PC-3 (cell line): ENCODE results near the gene LGI4. TPM values are rescaled to one million over a fixed set of nuclear protein-coding genes. Genes with fewer than 3 reads are reported as not detected.
A peak's percentile ranks its signal among the peaks of the same experiment; 100 is the strongest.

Source experiments
- ATAC-seq: fragments of 200-7000 bp; cut with Tn5 transposase; 2 replicates; pipeline ENCODE4 v1.9.1; 2020; ENCODE audit warnings: mild to moderate bottlenecking, moderate library complexity
- BruUV-seq: library from RNA; stranded (reverse); fragments of 400-500 nt; replicated peaks from 2 replicates; lab custom pipeline; 2021; lab: Mats Ljungman, UMichigan
- CTCF ChIA-PET: fragments of 300-600 bp; sonication (Branson Sonifier 250); formaldehyde crosslinking; loops from one replicate; lab custom pipeline; 2022; ENCODE audit warnings: antibody characterized with exemption; lab: Charles Lee
- POLR2A ChIA-PET: fragments of 300-600 bp; sonication (Branson Sonifier 250); formaldehyde crosslinking; loops from one replicate; lab custom pipeline; 2022; ENCODE audit warnings: antibody characterized with exemption; ENCODE audit not compliant: unreplicated experiment; lab: Charles Lee
- DNase-seq: peaks from one replicate; pipeline ENCODE4 v3.0.0-alpha.2; 2015
- H2AFZ ChIP-seq: fragments of 300-600 bp; sonication (generic); 2 replicates; pipeline ENCODE4 v1.6.0; 2016; ENCODE audit warnings: antibody characterized with exemption, low read length
- H3F3A ChIP-seq: fragments of 300-600 bp; sonication (generic); one replicate; pipeline ENCODE4 v1.6.0; 2017; ENCODE audit warnings: antibody characterized with exemption, low read length, control low read depth, mild to moderate bottlenecking; ENCODE audit not compliant: unreplicated experiment
- H3K27ac ChIP-seq: fragments of 300-600 bp; sonication (generic); 2 replicates; pipeline ENCODE4 v1.5.1; 2016; ENCODE audit warnings: mild to moderate bottlenecking, low read length
- H3K27me3 ChIP-seq: fragments of 300-600 bp; sonication (generic); 2 replicates; pipeline ENCODE4 v1.6.1; 2016; ENCODE audit warnings: low read length, mixed read lengths
- H3K36me3 ChIP-seq: fragments of 300-600 bp; sonication (generic); 2 replicates; pipeline ENCODE4 v1.6.1; 2016; ENCODE audit warnings: low read depth, mixed run types, low read length, mixed read lengths
- H3K4me1 ChIP-seq: fragments of 300-600 bp; sonication (generic); 2 replicates; pipeline ENCODE4 v1.5.1; 2016; ENCODE audit warnings: low read length; ENCODE audit not compliant: insufficient read depth
- H3K4me2 ChIP-seq: fragments of 300-600 bp; sonication (generic); 2 replicates; pipeline ENCODE4 v1.6.0; 2016; ENCODE audit warnings: low read length
- H3K4me3 ChIP-seq: fragments of 300-600 bp; sonication (generic); 2 replicates; pipeline ENCODE4 v1.5.1; 2016; ENCODE audit warnings: mild to moderate bottlenecking, low read length, mixed read lengths
- H3K79me2 ChIP-seq: fragments of 300-600 bp; sonication (generic); 2 replicates; pipeline ENCODE4 v1.6.1; 2017; ENCODE audit warnings: low read length, mixed read lengths
- H3K9ac ChIP-seq: fragments of 300-600 bp; sonication (generic); 2 replicates; pipeline ENCODE4 v1.6.0; 2016; ENCODE audit warnings: mild to moderate bottlenecking, low read length
- H3K9me2 ChIP-seq: fragments of 300-600 bp; sonication (generic); replicated peaks from 2 replicates; pipeline ENCODE4 v1.6.1; 2016; ENCODE audit warnings: mixed run types, low read length, mixed read lengths
- H3K9me3 ChIP-seq: fragments of 300-600 bp; sonication (generic); 2 replicates; pipeline ENCODE4 v1.6.1; 2016; ENCODE audit warnings: low read length, mixed read lengths
- H4K20me1 ChIP-seq: fragments of 300-600 bp; sonication (generic); 2 replicates; pipeline ENCODE4 v1.6.1; 2016; ENCODE audit warnings: low read length, mixed read lengths
- CTCF ChIP-seq: fragments of 300-600 bp; sonication (generic); conservative IDR thresholded peaks from 2 replicates; pipeline ENCODE4 v1.5.1; 2017; ENCODE audit warnings: antibody characterized with exemption, low read depth, mild to moderate bottlenecking, low read length
- EZH2 ChIP-seq: fragments of 300-600 bp; sonication (generic); IDR thresholded peaks from one replicate; pipeline ENCODE4 v1.6.1; 2017; ENCODE audit warnings: antibody characterized with exemption, mild to moderate bottlenecking, low read length; ENCODE audit not compliant: unreplicated experiment
- EZH2phosphoT487 ChIP-seq: fragments of 300-600 bp; sonication (generic); IDR thresholded peaks from 2 replicates; pipeline ENCODE4 v1.6.1; 2018; ENCODE audit warnings: mild to moderate bottlenecking, antibody characterized with exemption, low read length, borderline replicate concordance
- intact Hi-C: fragments of 100-400 bp; cut with micrococcal nuclease; formaldehyde crosslinking; loops from 2 replicates; pipeline ENCODE4 v1.9.0; 2023
- total RNA-seq: library from RNA; depleted of rRNA; stranded (reverse); fragments of >200 nt; gene quantifications from 2 replicates; pipeline ENCODE4 v1.2.3, GENCODE V29; 2014

The LGI4 gene
- total RNA-seq, 1 experiment from 2014 or later = 0.22 TPM

- H3K36me3 ChIP-seq = peaks cover 3% of the 10 kb centered on the region; the same call in 1 of the 2 replicates
- intact Hi-C loops = no loop called here
- no peaks in the 10 kb centered on the region for H4K20me1 ChIP-seq
- no peaks in the 10 kb centered on the region for H3K9me3 ChIP-seq
- H2AFZ ChIP-seq = no peak overlapping the region
- DNase-seq = no peak
- no TSS peak for BruUV-seq
- no peak overlapping the region for H3K4me3 ChIP-seq
- peaks cover 80% of the 10 kb centered on the region for H3K4me1 ChIP-seq
- ChIA-PET CTCF (no interaction called here), POLR2A (no interaction called here)
- H3K27ac ChIP-seq = peak overlapping the region; percentile 99
- H3K4me2 ChIP-seq = peak overlapping the region; percentile 83
- peak overlapping the region; percentile 89 for H3K9ac ChIP-seq
- no peaks in the 10 kb centered on the region for H3F3A ChIP-seq
- peaks cover 23% of the 10 kb centered on the region for H3K79me2 ChIP-seq
- H3K9me2 ChIP-seq = no peaks in the 10 kb centered on the region
- H3K27me3 ChIP-seq = no peaks in the 10 kb centered on the region
- ATAC-seq = no peak
- TF ChIP-seq CTCF = no peak
- TF ChIP-seq EZH2phosphoT487 = no peak
- no peak for TF ChIP-seq EZH2
These were observed 15.2 kb downstream of the LGI4 start for GRCh38 chr19:35119578-35120155.

- no peaks in the 10 kb centered on the region for H3K9me3 ChIP-seq
- ChIA-PET CTCF (no interaction called here), POLR2A (no interaction called here)
- H2AFZ ChIP-seq = no peak overlapping the region
- H3K27me3 ChIP-seq = no peaks in the 10 kb centered on the region
- TF ChIP-seq EZH2 = no peak
- TF ChIP-seq CTCF = no peak
- TF ChIP-seq EZH2phosphoT487 = no peak
- no peak for DNase-seq
- H3K4me3 ChIP-seq = no peak overlapping the region
- ATAC-seq = no peak
- peaks cover 79% of the 10 kb centered on the region for H3K4me1 ChIP-seq
- intact Hi-C loops = no loop called here
- BruUV-seq = no TSS peak
- peaks cover 3% of the 10 kb centered on the region; the same call in 1 of the 2 replicates for H3K36me3 ChIP-seq
- H3F3A ChIP-seq = no peaks in the 10 kb centered on the region
- peak overlapping the region; percentile 99 for H3K27ac ChIP-seq
- no peak overlapping the region for H3K4me2 ChIP-seq
- peaks cover 23% of the 10 kb centered on the region for H3K79me2 ChIP-seq
- no peaks in the 10 kb centered on the region for H3K9me2 ChIP-seq
- no peaks in the 10 kb centered on the region for H4K20me1 ChIP-seq
- no peak overlapping the region for H3K9ac ChIP-seq
These were observed 15.8 kb downstream of the LGI4 start for GRCh38 chr19:35119091-35119490.

GRCh38 chr19:35118268-35119020 is 16.4 kb downstream of the LGI4 start:
- H3K9ac ChIP-seq = no peak overlapping the region
- CTCF ChIA-PET = no interaction called here
- H3K4me2 ChIP-seq = peak overlapping the region; percentile 26; the same call in 1 of the 2 replicates

More at GRCh38 chr19:35118268-35119020, 16.4 kb downstream of the LGI4 start:
- no TSS peak for BruUV-seq
- TF ChIP-seq CTCF = no peak
- TF ChIP-seq EZH2 = no peak
- no peak for TF ChIP-seq EZH2phosphoT487
- Histone ChIP-seq H3K4me1 (peaks cover 74% of the 10 kb centered on the region), H3K79me2 (peaks cover 23% of the 10 kb centered on the region), H4K20me1 (no peaks in the 10 kb centered on the region), H2AFZ (no peak overlapping the region), H3K27me3 (no peaks in the 10 kb centered on the region), H3K36me3 (peaks cover 3% of the 10 kb centered on the region; the same call in 1 of the 2 replicates), H3K9me3 (no peaks in the 10 kb centered on the region), H3K27ac (peak overlapping the region; percentile 99; the same call in 1 of the 2 replicates), H3K4me3 (no peak overlapping the region), H3K9me2 (no peaks in the 10 kb centered on the region), H3F3A (no peaks in the 10 kb centered on the region)
- DNase-seq (no peak), ATAC-seq (no peak)
- intact Hi-C loops = no loop called here
- POLR2A ChIA-PET = interaction anchor here (0.6 kb wide), 1 partner anchor 30 kb away, joined by 13 read pairs; no protein-coding TSS in a partner anchor
